HUES64 (cell line): ENCODE data around the gene ATRAID.
"Not testable (repeated sequence)": the region's sequence is repeated elsewhere in the genome, so short reads cannot be mapped to it uniquely, and the experiment has no call there.

Experiments
- H3K27ac ChIP-seq: 2 replicates; pipeline ENCODE4 v1.7.0; 2013; ENCODE audit warnings: low read depth, low read length, inconsistent platforms
- H3K27me3 ChIP-seq: 2 replicates; pipeline ENCODE4 v1.6.1; 2013; ENCODE audit warnings: mild to moderate bottlenecking, low read length; ENCODE audit not compliant: insufficient read depth
- H3K36me3 ChIP-seq: 2 replicates; pipeline ENCODE4 v1.6.1; 2013; ENCODE audit warnings: mild to moderate bottlenecking, low read length; ENCODE audit not compliant: insufficient read depth
- H3K4me1 ChIP-seq: 2 replicates; pipeline ENCODE4 v1.6.1; 2013; ENCODE audit warnings: mild to moderate bottlenecking, low read length, moderate library complexity; ENCODE audit not compliant: insufficient read depth
- H3K4me3 ChIP-seq: 2 replicates; pipeline ENCODE4 v1.5.1; 2013; ENCODE audit warnings: mild to moderate bottlenecking, low read length, moderate library complexity
- H3K9ac ChIP-seq: 2 replicates; pipeline ENCODE4 v1.6.1; 2013; ENCODE audit warnings: mild to moderate bottlenecking, low read depth, low read length
- H3K9me3 ChIP-seq: 2 replicates; pipeline ENCODE4 v1.6.1; 2013; ENCODE audit warnings: low read depth, low read length; ENCODE audit not compliant: insufficient read depth
- WGBS: fragments of 150-250, 120-280 bp; methylation state at CpG from one replicate; pipeline ENCODE4 v1.1.7; 2013; ENCODE audit warnings: missing lambda C conversion rate; 5-methylcytosine and 5-hydroxymethylcytosine counted together

Gene ATRAID

GRCh38 chr2:27198068-27198467, 13.8 kb upstream of the ATRAID start:
- 100% methylated on average over 2 of the region's 3 CpGs for WGBS
- H3K9ac ChIP-seq: not testable (repeated sequence)
- peaks cover 36% of the 10 kb centered on the region for H3K36me3 ChIP-seq

GRCh38 chr2:27198627-27199026, 13.2 kb upstream of the ATRAID start:
- no peaks in the 10 kb centered on the region for H3K27me3 ChIP-seq
- H3K4me3 ChIP-seq: no peak overlapping the region
- H3K27ac ChIP-seq: no peak overlapping the region
- 90% methylated on average over 2 of the region's 2 CpGs for WGBS
- H3K4me1 ChIP-seq: no peaks in the 10 kb centered on the region
- no peaks in the 10 kb centered on the region for H3K9me3 ChIP-seq
- H3K9ac ChIP-seq: no peak overlapping the region
- H3K36me3 ChIP-seq: peaks cover 42% of the 10 kb centered on the region

More at GRCh38 chr2:27198068-27198467, 13.8 kb upstream of the ATRAID start:
- not testable (repeated sequence) for H3K9me3 ChIP-seq, H3K4me3 ChIP-seq, H3K4me1 ChIP-seq, H3K27ac ChIP-seq, H3K27me3 ChIP-seq

GRCh38 chr2:27199241-27199640, 12.6 kb upstream of the ATRAID start:
- Histone ChIP-seq H3K4me1 (no peaks in the 10 kb centered on the region), H3K9ac (no peak overlapping the region), H3K9me3 (no peaks in the 10 kb centered on the region), H3K4me3 (no peak overlapping the region), H3K27me3 (no peaks in the 10 kb centered on the region), H3K27ac (no peak overlapping the region), H3K36me3 (peaks cover 48% of the 10 kb centered on the region)
- 90% methylated on average over 2 of the region's 2 CpGs for WGBS

- H3K27ac ChIP-seq: no peak overlapping the region
- no peaks in the 10 kb centered on the region for H3K27me3 ChIP-seq
- no peaks in the 10 kb centered on the region for H3K4me1 ChIP-seq
- H3K4me3 ChIP-seq: no peak overlapping the region
- 95% methylated on average over 7 of the region's 7 CpGs for WGBS
- no peaks in the 10 kb centered on the region for H3K9me3 ChIP-seq
- H3K36me3 ChIP-seq: peaks cover 72% of the 10 kb centered on the region
- no peak overlapping the region for H3K9ac ChIP-seq
Observed at GRCh38 chr2:27201675-27202074, 10.2 kb upstream of the ATRAID start.

GRCh38 chr2:27202854-27203253, 9.0 kb upstream of the ATRAID start:
- Histone ChIP-seq H3K27ac (no peak overlapping the region), H3K9ac (no peak overlapping the region), H3K4me3 (no peak overlapping the region), H3K9me3 (no peaks in the 10 kb centered on the region), H3K4me1 (no peaks in the 10 kb centered on the region), H3K27me3 (no peaks in the 10 kb centered on the region), H3K36me3 (peaks cover 84% of the 10 kb centered on the region)
- whole genome bisulfite sequencing: 92% methylated on average over 2 of the region's 2 CpGs

- peaks cover 93% of the 10 kb centered on the region for H3K36me3 ChIP-seq
- H3K9me3 ChIP-seq: no peaks in the 10 kb centered on the region
- no peak overlapping the region for H3K27ac ChIP-seq
- H3K27me3 ChIP-seq: no peaks in the 10 kb centered on the region
- no peaks in the 10 kb centered on the region for H3K4me1 ChIP-seq
- WGBS: 95% methylated on average over 9 of the region's 9 CpGs
- H3K9ac ChIP-seq: no peak overlapping the region
- no peak overlapping the region for H3K4me3 ChIP-seq
Observed at GRCh38 chr2:27203741-27204140, 8.1 kb upstream of the ATRAID start.

DNA sequence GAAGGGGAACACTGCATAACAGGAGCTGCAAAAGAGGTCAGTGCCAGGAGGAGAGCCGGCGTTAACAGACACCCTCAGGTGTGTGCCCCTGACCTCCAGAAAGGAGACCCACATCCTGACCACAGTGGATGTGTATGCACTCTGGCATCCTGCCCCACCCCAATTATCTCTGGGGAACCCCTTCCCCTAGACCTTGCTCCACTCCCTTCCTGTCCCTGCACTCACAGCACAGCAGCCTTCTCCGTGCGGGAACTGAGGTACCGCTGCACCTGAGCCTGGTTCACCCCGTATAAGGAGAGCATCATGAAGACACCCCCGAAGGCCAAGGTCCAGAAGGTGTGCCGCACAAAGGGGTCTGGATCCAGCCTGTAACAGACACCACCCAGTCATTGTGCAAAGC, 7.3 kb upstream of the ATRAID start:
- H3K9ac ChIP-seq: no peak overlapping the region
- no peaks in the 10 kb centered on the region for H3K27me3 ChIP-seq
- no peak overlapping the region for H3K4me3 ChIP-seq
- H3K36me3 ChIP-seq: peaks cover 96% of the 10 kb centered on the region
- H3K4me1 ChIP-seq: no peaks in the 10 kb centered on the region; the same call in 1 of the 2 replicates
- WGBS: 98% methylated on average over 8 of the region's 8 CpGs
- H3K9me3 ChIP-seq: no peaks in the 10 kb centered on the region
- H3K27ac ChIP-seq: no peak overlapping the region

DNA sequence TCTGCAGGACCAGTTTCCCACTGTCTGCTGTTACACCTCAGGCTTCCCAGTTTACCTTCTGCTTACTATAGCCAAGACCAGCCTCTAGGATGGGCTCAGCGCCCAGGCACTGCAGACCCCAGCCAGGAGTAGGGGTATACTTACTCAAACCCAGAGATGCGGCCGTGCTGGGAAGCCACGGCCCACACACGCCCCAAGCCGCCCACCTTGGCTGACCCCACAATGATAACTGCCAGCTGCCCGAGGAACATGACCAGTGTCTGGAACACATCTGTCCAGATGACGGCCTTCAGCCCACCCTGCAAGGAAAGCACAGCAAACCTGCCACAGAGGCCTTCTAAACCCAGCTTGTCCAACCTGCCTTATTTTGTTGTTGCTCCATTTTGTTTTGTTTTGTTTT, 6.6 kb upstream of the ATRAID start:
- WGBS: 95% methylated on average over 8 of the region's 8 CpGs

DNA sequence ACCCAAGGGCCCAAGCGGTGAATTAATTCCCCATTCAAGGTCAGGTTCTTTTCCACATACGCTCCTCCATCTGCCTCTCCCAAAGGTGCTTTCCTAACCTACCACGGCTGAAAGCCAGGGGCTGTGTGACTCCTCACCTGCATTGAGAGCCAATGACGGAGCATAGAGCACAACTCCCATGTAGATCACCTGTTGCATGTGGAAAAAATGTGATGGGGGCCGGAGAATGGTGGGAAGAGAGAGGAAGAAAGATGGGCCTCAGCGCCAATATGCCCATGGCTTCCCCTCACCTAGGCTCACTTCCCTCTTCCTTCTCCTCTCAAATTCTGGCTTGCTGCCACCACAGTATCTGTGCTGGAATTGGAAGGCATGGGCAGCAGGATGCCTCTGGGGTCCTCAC, 5.5 kb upstream of the ATRAID start:
- Histone ChIP-seq H3K9ac (no peak overlapping the region), H3K36me3 (peaks cover 88% of the 10 kb centered on the region), H3K9me3 (no peaks in the 10 kb centered on the region)

More for the DNA sequence above, 6.6 kb upstream of the ATRAID start:
- Histone ChIP-seq H3K9ac (no peak overlapping the region), H3K4me3 (no peak overlapping the region), H3K36me3 (peaks cover 95% of the 10 kb centered on the region), H3K4me1 (no peaks in the 10 kb centered on the region; the same call in 1 of the 2 replicates), H3K27ac (no peak overlapping the region), H3K27me3 (no peaks in the 10 kb centered on the region), H3K9me3 (no peaks in the 10 kb centered on the region)

DNA sequence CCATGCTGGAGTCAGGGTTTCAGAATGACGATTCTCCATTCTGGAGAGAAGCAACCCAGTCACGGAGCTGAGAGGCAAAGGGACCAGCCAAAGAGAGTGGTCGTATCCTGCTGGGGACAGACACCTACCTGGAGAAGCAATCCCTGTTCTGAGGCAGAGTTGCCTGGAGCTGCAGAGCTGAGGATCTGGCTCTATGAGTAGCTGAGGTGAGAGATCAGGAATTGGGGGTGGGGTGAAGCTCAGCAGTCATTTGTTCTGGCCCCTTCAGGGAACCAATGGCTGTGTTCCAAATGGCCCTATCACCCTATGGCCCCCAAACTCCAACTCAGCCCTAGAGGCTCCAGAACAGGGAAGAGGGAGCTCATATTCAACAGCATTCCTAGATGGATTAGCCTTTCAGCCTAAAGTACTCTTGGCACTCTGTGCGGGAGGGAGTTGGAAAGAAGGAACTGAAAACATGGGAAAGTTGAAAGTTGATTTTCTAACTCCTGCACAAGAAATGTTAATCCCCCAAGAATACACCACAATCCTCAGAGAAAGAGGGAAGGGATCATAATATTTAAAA, 3.3 kb upstream of the ATRAID start:
- Histone ChIP-seq H3K4me1 (peaks cover 6% of the 10 kb centered on the region; the same call in 1 of the 2 replicates), H3K36me3 (peaks cover 69% of the 10 kb centered on the region), H3K4me3 (no peak overlapping the region; the same call in 1 of the 2 replicates), H3K9me3 (no peaks in the 10 kb centered on the region), H3K27ac (no peak overlapping the region), H3K27me3 (no peaks in the 10 kb centered on the region), H3K9ac (no peak overlapping the region)
- 88% methylated on average over 3 of the region's 4 CpGs for WGBS

More for the DNA sequence above, 5.5 kb upstream of the ATRAID start:
- 96% methylated on average over 6 of the region's 6 CpGs for WGBS
- H3K27me3 ChIP-seq: no peaks in the 10 kb centered on the region
- H3K4me3 ChIP-seq: no peak overlapping the region
- H3K27ac ChIP-seq: no peak overlapping the region
- H3K4me1 ChIP-seq: no peaks in the 10 kb centered on the region; the same call in 1 of the 2 replicates

DNA sequence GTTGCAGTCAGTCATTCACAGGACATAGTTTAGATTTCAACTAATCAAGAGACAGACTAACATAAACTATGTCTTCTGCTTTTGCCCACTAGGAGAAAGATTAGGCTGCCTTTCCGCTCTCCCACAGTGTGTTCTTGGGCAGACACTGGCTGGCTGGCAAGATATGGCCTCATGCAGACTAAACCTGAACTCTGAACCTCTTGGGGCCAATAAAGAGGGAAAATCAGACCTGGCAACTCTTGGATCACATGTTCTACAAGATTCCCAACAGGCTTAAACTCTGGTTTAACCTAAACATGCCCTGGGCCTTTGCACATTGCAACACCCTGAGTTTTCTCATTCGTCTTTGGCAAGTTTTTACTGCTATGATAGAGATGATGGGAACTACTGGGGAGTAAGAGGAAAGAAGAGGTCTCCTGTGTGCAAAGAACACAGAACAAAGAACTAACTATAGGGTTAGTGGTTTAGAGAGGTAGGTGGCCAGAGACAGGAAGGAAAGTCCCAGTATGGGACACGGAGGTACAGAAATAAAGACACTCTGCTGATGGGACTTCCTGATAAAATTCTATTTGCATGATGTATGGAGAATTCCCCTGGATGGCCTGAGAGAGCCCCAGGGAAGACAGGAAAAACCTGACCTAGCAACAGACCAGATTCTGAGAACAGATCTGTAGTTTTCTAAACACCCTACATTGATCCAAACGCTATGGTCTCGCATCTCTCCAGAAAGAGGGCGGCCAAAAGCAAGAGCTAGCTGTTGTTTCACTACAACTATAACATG, 2.0 kb upstream of the ATRAID start:
- WGBS: 91% methylated on average over 6 of the region's 6 CpGs
- H3K36me3 ChIP-seq: peaks cover 62% of the 10 kb centered on the region
- no peak overlapping the region; the same call in 1 of the 2 replicates for H3K4me3 ChIP-seq
- H3K27me3 ChIP-seq: no peaks in the 10 kb centered on the region
- H3K4me1 ChIP-seq: peaks cover 6% of the 10 kb centered on the region; the same call in 1 of the 2 replicates
- no peaks in the 10 kb centered on the region for H3K9me3 ChIP-seq
- H3K27ac ChIP-seq: no peak overlapping the region
- no peak overlapping the region for H3K9ac ChIP-seq
